B cell (primary cell): ENCODE data around the gene ANKRD13D.

ENCODE experiments used
- EZH2 ChIP-seq: IDR thresholded peaks from 2 replicates; pipeline ENCODE4 v1.6.1; 2012; ENCODE audit warnings: borderline replicate concordance, low read depth, mild to moderate bottlenecking, moderate library complexity, low read length; ENCODE audit not compliant: insufficient read depth, poor library complexity, severe bottlenecking
- TF ChIP-seq, protein P1 (sequence below): fragments of 200-600 bp; IDR thresholded peaks from one replicate; pipeline ENCODE4 v1.8.0; 2022; ENCODE audit warnings: antibody characterized with exemption, mild to moderate bottlenecking

DNA sequence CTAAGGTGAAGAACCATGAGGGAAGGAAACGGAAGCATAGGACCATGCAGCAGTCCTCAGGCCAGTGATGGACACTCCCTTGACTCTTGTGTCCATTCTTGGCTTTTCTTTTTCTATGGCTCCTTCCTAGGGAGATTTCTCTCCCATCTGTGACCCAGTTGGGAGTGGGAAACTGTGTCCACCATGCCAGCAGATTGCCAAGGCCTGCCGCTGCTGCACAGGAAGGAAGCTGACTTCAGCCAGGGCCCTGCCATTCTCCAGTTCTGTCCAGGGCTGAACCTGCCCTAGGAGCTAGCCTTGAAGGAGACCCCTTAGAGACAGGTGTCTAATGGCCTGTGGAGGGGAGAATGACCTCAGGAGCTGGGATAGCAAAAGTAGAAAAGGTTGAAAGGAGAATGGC is 31.6 kb downstream of the ANKRD13D start:
- TF ChIP-seq, protein P1, sequence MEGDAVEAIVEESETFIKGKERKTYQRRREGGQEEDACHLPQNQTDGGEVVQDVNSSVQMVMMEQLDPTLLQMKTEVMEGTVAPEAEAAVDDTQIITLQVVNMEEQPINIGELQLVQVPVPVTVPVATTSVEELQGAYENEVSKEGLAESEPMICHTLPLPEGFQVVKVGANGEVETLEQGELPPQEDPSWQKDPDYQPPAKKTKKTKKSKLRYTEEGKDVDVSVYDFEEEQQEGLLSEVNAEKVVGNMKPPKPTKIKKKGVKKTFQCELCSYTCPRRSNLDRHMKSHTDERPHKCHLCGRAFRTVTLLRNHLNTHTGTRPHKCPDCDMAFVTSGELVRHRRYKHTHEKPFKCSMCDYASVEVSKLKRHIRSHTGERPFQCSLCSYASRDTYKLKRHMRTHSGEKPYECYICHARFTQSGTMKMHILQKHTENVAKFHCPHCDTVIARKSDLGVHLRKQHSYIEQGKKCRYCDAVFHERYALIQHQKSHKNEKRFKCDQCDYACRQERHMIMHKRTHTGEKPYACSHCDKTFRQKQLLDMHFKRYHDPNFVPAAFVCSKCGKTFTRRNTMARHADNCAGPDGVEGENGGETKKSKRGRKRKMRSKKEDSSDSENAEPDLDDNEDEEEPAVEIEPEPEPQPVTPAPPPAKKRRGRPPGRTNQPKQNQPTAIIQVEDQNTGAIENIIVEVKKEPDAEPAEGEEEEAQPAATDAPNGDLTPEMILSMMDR, result no peak
- no peak for TF ChIP-seq EZH2
